GM23248 (cell line): ENCODE measurements around the gene IMMT.

Experiments
- EZH2 ChIP-seq: fragments of 200-600 bp; sonication (generic); IDR thresholded peaks from 2 replicates; pipeline ENCODE4 v1.6.1; 2018; ENCODE audit warnings: antibody characterized with exemption, mild to moderate bottlenecking; ENCODE audit not compliant: insufficient read depth, poor library complexity, severe bottlenecking
- EZH2phosphoT487 ChIP-seq: fragments of 200-600 bp; sonication (generic); IDR thresholded peaks from 2 replicates; pipeline ENCODE4 v1.6.1; 2018; ENCODE audit warnings: antibody characterized with exemption, moderate library complexity, mild to moderate bottlenecking, low read depth; ENCODE audit not compliant: insufficient read depth

DNA sequence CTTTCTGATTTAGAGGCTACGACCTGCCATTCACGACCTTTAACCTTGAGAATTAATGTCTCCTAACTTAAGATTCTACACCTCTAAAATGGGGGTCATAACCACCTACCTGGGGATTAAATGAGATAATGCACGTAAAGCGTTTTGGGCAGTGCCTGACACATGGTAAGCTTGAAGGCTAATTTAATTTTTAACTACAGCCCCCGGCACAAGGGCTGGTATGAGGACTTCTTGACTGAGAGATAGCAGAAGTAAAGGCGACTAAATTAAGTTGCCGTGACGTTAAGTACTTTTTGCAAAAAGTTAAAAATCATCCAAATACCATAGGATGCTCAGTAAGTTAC, 4.5 kb upstream of the IMMT start:
- no peak for TF ChIP-seq EZH2
- TF ChIP-seq EZH2phosphoT487, result no peak
